ENCODE results near the gene SLC16A11. TPM values are rescaled to one million over a fixed set of nuclear protein-coding genes. Genes with fewer than 3 reads are reported as not detected.

SLC16A11 gene
- total and polyA plus RNA-seq, 9 of the 15 experiments (the other 6 are each of a cell fraction or from before 2014, with no cell fraction given) = not detected

- no peak for TF ChIP-seq PRDM10 (IDR thresholded peaks at IDR 0.05; ENCODE audit: partially characterized antibody)
- 0 out of 2 replicates have a peak, but pooled peaks have one; percentile 25 for TF ChIP-seq ZNF592 (IDR thresholded peaks at IDR 0.05)
- no peak for TF ChIP-seq CBX5 (IDR thresholded peaks at IDR 0.05; ENCODE audit: borderline replicate concordance, low read depth)
- TF ChIP-seq CLOCK (CRISPR knock-in tag; IDR thresholded peaks at IDR 0.05; ENCODE audit: borderline replicate concordance) = no peak
- TF ChIP-seq CC2D1A (IDR thresholded peaks at IDR 0.05) = no peak
- no peak for TF ChIP-seq ZZZ3 (IDR thresholded peaks at IDR 0.05)
- peak; percentile 54; the same call in 1 of the 2 replicates for TF ChIP-seq NCOA6 (IDR thresholded peaks at IDR 0.05)
- no peak for TF ChIP-seq ZSCAN29 (IDR thresholded peaks at IDR 0.05)
- peak; percentile 77 to 85 (median 78) for TF ChIP-seq CTCF (IDR thresholded peaks at IDR 0.05 in 2 of 3, conservative IDR thresholded peaks at IDR 0.05 in 1 of 3; ENCODE audit: insufficient read depth in 2 of 3, low read depth in 1 of 3, low read length in 3 of 3)
- TF ChIP-seq ARID2 (IDR thresholded peaks at IDR 0.05) = 0 out of 2 replicates have a peak, but pooled peaks have one; percentile 30
- peak; percentile 87 for TF ChIP-seq RB1 (IDR thresholded peaks at IDR 0.05; ENCODE audit: low read depth)
- 0 out of 2 replicates have a peak, but pooled peaks have one; percentile 21 for TF ChIP-seq TARDBP (IDR thresholded peaks at IDR 0.05)
- TF ChIP-seq CXXC5 (CRISPR knock-in tag; IDR thresholded peaks at IDR 0.05) = peak; percentile 25; the same call in 1 of the 2 replicates
- TF ChIP-seq GABPA (tag; conservative IDR thresholded peaks at IDR 0.05; ENCODE audit: low read depth) = no peak
These were observed 21.7 kb downstream of the SLC16A11 start (continued) for GRCh38 chr17:7021993-7022778.
